HG03342 (cell line): ENCODE data around the gene FTCD.

Experiments used
- ATAC-seq: cut with Tn5 transposase; IDR thresholded peaks from one replicate; pipeline ENCODE4 v1.9.1; 2021; ENCODE audit warnings: mild to moderate bottlenecking, moderate library complexity; ENCODE audit not compliant: unreplicated experiment

Gene FTCD

GRCh38 chr21:46094401-46095082 lies 60.8 kb downstream of the FTCD start:
- ATAC-seq: no peak

GRCh38 chr21:46093668-46094400 lies 61.5 kb downstream of the FTCD start:
- ATAC-seq: no peak

GRCh38 chr21:46092811-46093667 lies 62.3 kb downstream of the FTCD start:
- ATAC-seq: no peak

GRCh38 chr21:46092026-46092764 lies 63.2 kb downstream of the FTCD start:
- ATAC-seq: no peak

DNA sequence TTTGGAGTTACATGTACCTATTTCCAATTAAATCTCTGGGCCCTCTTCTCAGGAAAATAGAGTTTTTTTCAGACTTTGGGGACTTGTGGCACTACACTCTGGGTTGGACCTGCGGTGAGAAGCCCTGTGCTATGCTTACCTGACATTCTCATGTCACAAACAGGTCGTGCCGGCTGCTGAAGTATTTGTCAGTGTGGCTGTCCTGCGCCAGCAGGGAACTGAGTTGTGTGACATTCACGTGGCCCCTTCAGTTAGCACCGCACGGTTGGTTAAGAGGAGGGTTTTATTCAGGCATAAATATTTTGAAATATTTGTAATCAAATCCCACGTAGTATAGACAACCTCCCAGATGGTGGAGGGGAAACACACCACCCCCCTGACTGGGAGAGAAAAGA lies 63.8 kb downstream of the FTCD start:
- ATAC-seq: no peak

GRCh38 chr21:46091118-46091517 lies 64.3 kb downstream of the FTCD start:
- no peak for ATAC-seq

DNA sequence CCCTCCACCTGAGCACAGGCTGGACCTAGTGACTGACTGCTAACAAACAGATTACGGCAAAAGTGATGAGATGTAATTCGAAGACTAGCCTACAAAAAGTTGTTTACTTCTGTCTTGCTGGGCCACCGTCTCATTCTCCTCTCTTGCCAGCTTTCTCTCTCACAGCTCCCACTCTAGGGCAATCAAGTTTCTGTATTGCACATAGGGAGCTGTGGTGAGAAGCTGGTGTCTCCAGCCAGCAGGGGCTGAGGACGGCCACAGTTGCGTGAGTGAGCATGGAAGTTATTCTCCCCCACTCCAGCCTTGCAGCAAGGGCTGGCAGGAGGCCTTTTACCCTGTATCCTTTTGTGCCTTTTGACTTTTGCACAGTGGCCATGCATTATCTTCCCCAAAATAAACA lies 66.1 kb downstream of the FTCD start:
- ATAC-seq: no peak

DNA sequence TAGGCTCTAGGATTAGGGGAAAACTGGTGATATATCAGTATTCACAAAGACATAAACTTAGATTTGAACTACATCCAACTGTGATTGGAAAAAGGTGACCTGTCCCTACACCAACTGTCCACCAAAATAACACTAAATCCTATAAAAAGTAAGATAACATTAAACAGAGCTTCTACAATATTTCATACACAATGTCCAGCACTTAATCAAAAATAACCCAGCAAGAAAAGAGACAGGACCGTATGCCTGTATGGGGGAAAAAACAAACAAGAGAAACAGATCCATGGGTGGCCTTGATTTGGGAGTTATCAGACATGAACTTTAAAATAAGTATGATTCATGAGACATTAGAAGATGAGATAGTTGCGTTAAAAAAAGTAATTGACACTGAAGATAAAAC lies 67.2 kb downstream of the FTCD start:
- no peak for ATAC-seq

DNA sequence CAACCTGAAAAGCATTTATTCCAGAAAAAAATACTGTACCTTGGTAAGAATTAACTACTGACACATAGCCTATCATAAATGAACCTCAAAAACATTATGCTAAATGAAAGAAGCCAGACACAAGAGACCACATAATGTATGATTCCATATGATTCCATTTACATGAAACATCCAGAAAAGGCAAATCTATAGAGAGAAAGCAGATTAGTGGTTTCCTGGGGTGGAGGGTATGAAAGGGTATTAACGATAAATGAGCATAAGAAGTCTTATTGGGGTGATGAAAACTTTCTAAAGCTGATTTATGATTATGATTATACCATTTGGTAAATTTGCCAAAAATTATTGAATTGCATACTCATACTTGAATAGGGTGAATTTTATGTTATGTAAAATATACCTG lies 67.7 kb downstream of the FTCD start:
- ATAC-seq: no peak
